IPS-NIHi11 (cell line): ENCODE measurements around the gene PRDM16.

Experiments used
- DNase-seq: peaks from one replicate; pipeline ENCODE4 v3.0.0; 2012; ENCODE audit warnings: mixed read lengths, low spot score

Gene PRDM16

DNA sequence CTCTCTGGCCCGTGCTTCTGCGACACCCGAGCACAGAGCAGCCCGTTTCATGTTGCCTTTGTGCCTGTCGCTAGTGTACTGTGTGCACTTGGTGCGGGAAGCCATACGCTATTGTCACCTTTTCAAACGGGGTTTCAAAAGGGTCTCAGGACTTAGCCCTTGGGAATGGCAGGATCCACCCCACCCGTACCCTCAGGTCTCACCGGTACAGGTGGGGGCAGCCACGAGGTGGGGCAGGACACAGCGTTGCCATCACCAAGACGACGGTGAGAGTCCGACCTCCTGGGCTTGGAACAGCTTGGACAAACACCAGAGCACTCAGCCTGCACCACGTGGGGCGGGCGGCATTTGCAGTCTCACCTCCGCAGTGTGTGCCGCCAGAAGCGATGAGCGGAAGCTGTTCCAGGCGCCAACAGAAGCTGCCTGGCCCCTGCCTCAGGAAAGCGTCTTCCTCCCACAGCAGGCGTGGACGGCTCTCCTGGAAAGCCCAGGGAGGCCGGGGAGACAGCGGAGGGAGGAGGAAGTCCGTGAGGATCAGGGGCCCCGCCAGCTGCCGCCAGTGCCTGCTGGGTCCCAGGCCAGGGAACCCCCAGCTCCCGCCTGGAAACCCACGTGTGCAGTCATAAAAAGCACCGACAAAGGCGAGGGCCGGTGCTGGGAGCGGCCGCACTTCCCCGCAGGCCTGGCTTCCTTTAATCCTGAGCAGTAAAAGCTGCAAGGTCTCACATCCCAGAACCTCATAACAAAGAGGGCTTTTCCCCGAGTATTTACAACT is 254.2 kb downstream of the PRDM16 start:
- DNase-seq = no peak

GRCh38 chr1:3323796-3324703 is 255.0 kb downstream of the PRDM16 start:
- DNase-seq = no peak

- DNase-seq = no peak
Observed at GRCh38 chr1:3324704-3325535, 255.9 kb downstream of the PRDM16 start.

- no peak for DNase-seq
Observed at GRCh38 chr1:3326516-3327388, 257.7 kb downstream of the PRDM16 start.

- DNase-seq = no peak
Observed at GRCh38 chr1:3327389-3327702, 258.3 kb downstream of the PRDM16 start.

DNA sequence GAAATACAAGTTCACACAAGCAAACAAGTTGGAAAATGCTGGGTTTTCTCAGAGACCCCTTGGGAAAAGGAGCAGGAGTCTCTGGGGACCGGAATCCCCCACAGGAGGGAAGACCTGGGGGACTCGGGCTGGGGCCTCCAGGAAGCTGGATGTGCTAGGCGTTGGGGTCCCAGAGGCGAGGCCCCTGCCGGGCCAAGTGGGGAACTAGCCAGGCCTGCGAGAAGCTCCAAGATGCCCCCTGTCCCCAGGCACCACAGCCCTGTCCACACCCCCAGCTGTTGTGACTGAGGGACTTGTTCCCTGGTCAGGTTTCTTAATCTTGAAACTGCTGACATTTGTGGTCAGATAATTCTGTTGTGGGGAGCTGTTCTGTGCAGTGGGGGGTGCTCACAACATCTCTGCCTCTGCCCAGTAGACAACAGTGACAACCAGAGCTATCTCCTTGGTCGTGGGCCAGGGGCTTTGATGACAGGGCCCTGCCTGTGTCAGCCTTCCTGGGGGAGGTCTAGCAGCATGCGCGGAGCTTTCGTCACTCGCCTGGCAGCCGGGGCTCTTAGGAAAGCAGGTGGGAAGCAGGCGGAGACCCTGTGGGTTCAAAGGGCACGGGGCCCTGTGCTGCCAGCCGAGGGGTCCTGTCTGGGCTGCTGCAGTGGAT is 259.1 kb downstream of the PRDM16 start:
- no peak for DNase-seq

DNA sequence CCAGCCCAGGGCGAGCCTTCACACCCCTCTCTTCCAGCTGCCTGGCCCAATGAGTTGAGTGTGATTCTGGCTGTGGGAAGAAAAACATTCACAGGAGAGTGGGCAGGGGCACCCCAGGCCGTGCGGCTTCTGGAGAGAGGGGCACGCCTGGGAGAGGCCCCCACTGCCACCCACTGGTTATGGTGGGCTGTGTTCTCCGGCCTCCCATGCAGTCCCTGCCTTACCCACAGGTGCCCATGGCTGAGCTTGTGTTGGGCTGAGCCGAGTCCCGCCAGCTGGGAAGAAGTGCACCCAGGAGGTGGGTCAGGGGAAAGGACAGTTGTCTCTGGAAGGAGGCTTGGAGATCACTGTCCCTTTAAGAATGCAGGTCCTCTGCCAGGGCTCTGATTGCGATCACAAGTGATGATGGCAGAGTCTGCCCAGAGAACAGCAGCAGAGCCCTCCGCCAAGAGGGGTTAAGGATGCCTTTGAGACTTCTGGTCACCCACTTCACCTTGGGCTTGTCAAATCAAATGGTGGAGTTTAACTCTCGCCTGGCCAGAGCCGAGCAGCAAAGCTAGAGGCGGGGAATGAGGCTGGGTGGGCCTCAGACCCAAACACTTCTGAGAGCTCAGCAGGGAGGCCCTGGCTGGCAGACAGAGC is 260.8 kb downstream of the PRDM16 start:
- no peak for DNase-seq

DNA sequence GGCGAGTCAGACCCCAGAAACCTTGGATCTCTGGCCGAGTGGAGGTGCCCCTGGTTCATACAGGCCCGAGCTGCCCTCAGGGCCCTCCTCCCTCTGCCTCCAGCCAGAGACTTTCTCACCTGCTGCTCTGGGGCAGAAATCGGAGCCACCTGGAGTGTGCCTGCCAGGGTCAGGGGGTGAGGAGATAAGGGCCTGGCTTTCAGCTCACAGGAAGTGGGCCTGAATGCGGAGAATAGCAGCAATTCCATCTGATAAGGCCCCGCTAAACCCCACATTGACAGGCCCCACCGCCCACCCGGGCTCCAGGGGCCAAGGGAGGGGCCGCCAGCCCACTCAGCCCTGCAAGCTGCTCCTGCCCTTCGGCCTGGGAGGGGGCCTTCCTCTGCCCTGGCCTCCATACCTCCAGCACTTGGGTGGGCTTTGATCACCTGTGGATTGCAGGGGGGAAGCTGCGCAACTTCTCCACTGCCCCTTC is 261.8 kb downstream of the PRDM16 start:
- no peak for DNase-seq

DNA sequence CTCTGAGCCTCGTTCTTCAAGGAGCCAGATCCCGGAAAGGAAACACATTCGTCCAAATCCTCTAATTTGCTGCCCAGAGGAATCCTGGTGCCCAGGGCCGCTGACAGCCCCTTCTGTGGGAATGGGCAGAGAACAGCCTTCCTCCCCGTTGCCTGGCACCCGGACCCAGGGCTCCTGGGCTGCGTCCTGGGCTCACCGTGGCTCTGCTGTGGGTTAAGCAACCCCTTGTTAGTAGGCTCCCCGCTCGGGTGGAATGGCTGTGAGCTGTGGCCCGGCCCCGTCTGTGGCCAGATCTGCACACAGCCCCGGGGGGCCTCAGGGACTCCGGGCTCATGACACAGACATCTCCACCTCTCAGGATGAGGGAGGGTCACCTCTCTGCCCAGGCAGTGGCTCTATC is 262.6 kb downstream of the PRDM16 start:
- DNase-seq = no peak

DNA sequence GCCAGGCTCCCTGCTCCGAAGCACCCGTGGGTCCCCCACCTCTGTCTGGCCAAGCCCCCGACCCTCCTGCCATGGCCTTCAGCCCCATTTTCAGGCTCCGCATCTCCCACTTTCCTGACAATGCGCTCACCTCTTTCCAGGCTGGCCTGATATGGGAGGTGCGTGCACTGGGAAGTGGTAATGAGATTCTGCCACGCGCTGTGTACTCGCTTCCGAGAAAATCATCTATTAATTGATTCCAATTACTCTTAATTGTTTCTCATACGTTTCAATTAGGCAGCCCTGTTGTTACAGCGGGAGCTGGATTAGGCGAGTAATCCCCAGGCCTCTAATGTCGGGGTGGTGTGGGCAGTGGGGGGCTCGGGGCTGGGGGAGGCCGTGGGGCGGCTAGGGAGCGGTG is 263.0 kb downstream of the PRDM16 start:
- no peak for DNase-seq

GRCh38 chr1:3332662-3333061 is 263.7 kb downstream of the PRDM16 start:
- no peak for DNase-seq

DNA sequence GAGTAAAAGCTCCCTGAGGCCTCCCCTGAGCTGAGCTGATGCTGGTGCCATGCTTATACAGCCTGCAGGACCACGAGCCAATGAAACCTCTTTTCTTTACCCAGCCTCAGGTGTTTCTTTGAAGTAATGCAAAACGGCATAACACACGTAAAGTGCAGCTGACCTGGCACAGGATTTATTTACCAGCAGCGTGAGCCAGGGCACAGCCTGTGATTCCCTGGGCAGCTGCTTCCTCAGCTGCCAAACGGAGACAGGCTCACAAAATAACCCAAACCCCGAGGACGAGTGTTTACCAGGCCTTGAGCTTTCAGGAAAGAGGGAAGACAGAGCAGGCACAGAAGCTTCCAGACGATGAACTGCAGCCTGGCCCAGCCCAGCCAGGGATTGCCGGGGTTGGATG is 264.9 kb downstream of the PRDM16 start:
- DNase-seq = no peak

GRCh38 chr1:3334366-3334765 is 265.4 kb downstream of the PRDM16 start:
- no peak for DNase-seq

GRCh38 chr1:3335754-3336640 is 267.0 kb downstream of the PRDM16 start:
- no peak for DNase-seq

DNA sequence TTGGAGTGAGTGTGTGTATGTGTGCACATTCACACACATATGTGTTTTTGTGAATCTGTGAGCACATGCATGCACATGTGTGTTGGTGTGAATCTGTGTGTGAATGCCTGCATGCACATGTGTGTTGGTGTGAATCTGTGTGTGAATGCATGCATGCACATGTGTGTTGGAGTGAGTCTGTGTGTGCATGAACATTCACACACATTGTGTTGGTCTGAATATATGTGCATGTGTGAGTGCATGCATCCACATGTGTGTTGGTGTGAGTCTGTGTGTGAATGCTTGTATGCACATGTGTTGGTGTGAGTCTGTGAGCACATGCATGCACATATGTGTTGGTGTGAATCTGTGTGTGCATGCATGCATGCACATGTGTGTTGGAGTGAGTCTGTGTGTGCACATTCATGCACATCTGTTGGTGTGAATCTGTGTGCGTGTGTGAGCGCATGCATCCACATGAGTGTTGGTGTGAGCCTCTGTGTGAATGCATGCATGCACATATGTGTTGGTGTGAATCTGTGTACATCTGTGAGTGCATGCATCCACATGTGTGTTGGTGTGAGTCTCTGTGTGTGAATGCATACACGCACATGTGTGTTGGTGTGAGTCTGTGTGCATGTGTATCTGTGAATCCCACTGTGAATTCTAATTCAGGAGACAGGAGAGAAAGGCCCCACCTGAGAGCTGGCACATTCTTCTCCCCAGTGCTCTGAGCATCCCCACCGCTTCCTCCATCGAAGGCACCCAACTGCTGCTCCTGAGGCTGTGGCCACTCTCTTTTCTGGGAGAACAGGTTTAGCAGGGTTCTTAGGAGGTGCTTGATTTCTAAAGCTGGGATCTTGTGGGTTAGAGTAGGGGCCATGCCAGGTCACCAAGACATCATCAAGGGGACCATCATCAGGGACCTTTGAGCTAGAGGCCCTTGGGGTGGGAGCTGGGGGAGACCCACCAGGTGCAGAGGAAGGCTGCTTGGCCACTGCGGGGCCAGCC is 267.9 kb downstream of the PRDM16 start:
- no peak for DNase-seq

DNA sequence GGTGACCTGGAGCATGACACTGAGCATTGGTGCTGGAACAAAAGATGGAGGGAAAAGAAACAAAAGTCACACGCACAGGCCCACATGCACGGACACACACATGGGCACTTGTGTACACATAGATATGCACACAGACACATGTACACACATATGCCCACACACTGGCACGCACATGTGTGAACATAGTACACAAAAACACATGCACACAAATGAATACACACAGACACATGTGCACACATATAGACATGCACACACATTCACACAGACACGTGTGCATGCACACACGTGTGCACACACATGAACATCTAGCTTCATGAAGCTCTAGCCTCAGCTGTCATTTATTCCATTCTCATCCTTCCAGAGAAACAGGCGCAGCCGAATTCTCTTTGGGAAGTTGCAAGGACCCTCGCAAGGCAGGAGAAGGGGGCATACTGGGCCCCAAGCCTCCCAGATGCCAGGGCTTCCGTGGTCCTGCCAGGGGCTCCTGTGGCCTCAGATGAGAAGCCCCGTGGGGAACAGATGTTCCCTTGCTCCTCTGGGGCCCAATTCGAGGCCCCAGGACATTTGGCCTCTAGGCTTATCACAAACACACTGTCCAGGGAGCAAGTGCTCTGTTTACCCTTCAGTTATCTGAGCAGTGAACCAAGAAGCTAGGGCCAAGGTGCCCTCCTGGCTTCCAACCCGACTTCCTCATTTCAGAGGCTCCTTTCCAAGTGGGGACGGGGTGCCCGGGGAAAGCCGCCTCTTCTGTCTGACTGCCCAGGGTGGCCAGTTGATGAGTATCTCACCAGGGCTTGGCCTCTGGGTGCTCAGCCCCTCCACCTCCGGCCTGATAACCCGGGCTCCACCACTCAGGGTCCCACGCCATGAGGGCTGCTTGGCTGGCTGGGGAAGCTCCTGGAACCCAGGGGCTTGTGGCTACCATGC is 269.1 kb downstream of the PRDM16 start:
- DNase-seq = no peak

DNA sequence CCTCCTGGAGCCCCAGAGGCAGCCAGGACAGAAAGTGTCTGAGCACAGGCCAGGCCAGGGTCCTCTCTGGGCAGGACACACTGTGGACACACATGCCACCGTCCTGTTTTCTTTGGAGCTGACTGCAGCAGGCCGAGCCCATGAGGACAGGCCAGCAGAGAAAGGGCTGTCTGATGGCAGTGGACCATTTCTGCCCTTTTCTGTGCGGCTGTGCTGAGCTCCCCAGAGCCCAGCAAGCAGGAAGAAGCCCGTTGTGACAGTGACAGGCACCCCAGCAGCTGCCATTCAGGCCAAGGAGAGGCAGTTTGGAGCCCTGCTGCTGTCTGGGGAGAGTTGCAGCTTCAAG is 269.7 kb downstream of the PRDM16 start:
- no peak for DNase-seq
